HG03159 (cell line): ENCODE measurements around the gene FAM168A.

Experiments
- ATAC-seq: cut with Tn5 transposase; IDR thresholded peaks from one replicate; pipeline ENCODE4 v1.9.1; 2021; ENCODE audit warnings: mild to moderate bottlenecking, moderate library complexity; ENCODE audit not compliant: unreplicated experiment

FAM168A gene

GRCh38 chr11:73431396-73431795, 166.5 kb downstream of the FAM168A start:
- ATAC-seq = no peak

- no peak for ATAC-seq
These were observed 167.6 kb downstream of the FAM168A start for GRCh38 chr11:73430326-73430725.

GRCh38 chr11:73429121-73429750, 168.7 kb downstream of the FAM168A start:
- ATAC-seq = no peak

- ATAC-seq = no peak
These were observed 169.2 kb downstream of the FAM168A start for GRCh38 chr11:73428699-73429098.

GRCh38 chr11:73428227-73428626, 169.7 kb downstream of the FAM168A start:
- ATAC-seq = no peak

GRCh38 chr11:73426219-73426850, 171.6 kb downstream of the FAM168A start:
- no peak for ATAC-seq

- ATAC-seq = no peak
These were observed 172.8 kb downstream of the FAM168A start for GRCh38 chr11:73425108-73425507.

GRCh38 chr11:73423506-73423905, 174.4 kb downstream of the FAM168A start:
- ATAC-seq = no peak

- ATAC-seq = no peak
These were observed 175.0 kb downstream of the FAM168A start for GRCh38 chr11:73422886-73423285.

GRCh38 chr11:73420136-73420535, 177.8 kb downstream of the FAM168A start:
- no peak for ATAC-seq

- ATAC-seq = no peak
These were observed 181.1 kb downstream of the FAM168A start for GRCh38 chr11:73416786-73417185.

- no peak for ATAC-seq
These were observed 181.9 kb downstream of the FAM168A start for GRCh38 chr11:73415854-73416615.

- ATAC-seq = no peak
These were observed 182.8 kb downstream of the FAM168A start for GRCh38 chr11:73414977-73415651.

GRCh38 chr11:73413256-73413655, 184.7 kb downstream of the FAM168A start:
- ATAC-seq = no peak

GRCh38 chr11:73412308-73412707, 185.6 kb downstream of the FAM168A start:
- no peak for ATAC-seq

- ATAC-seq = no peak
These were observed 186.9 kb downstream of the FAM168A start for GRCh38 chr11:73411031-73411430.

- no peak for ATAC-seq
These were observed 187.3 kb downstream of the FAM168A start for GRCh38 chr11:73410627-73411026.

GRCh38 chr11:73409431-73409830, 188.5 kb downstream of the FAM168A start:
- ATAC-seq = no peak

- no peak for ATAC-seq
These were observed 191.3 kb downstream of the FAM168A start for GRCh38 chr11:73406619-73407018.

GRCh38 chr11:73406131-73406530, 191.8 kb downstream of the FAM168A start:
- ATAC-seq = no peak

GRCh38 chr11:73405146-73405510, 192.8 kb downstream of the FAM168A start:
- no peak for ATAC-seq
